Measurements from ENCODE around the gene GOLGA6A.
"Not testable (repeated sequence)": the region's sequence is repeated elsewhere in the genome, so short reads cannot be mapped to it uniquely, and the experiment has no call there.

Gene GOLGA6A

DNA sequence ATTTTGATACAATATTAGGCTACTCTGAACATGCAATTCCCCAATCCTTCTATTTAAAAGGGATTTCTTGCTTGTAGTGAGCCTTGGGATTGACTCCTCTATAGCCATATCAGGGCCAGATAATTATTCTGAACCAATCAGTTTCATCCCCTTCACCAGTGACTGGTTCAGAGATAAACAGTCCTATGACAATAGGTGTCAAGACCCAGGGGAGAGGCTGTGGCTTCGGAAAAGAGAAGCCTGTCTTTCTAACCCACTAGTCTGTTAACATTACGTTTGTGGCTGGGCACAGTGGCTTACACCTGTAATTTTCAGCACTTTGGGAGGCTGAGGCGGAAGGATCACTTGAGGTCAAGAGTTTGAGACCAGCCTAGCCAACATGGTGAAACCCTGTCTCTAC, 41.8 kb upstream of the GOLGA6A start:
- no peak overlapping the region for H3K4me3 ChIP-seq (ENCODE audit: low read length)
- no peak overlapping the region for H3K27ac ChIP-seq (ENCODE audit: low read depth, low read length)
- H3K36me3 ChIP-seq (ENCODE audit: insufficient read depth, low read length), result no peaks in the 10 kb centered on the region
- H3K4me1 ChIP-seq (ENCODE audit: insufficient read depth, low read length), result peaks cover 19% of the 10 kb centered on the region
- H3K27me3 ChIP-seq (ENCODE audit: insufficient read depth, low read length), result peaks cover 52% of the 10 kb centered on the region
- no peak overlapping the region for H3K9ac ChIP-seq (ENCODE audit: low read depth, low read length)
- WGBS, result 92% methylated on average over 3 of the region's 3 CpGs
- no peaks in the 10 kb centered on the region for H3K9me3 ChIP-seq (ENCODE audit: insufficient read depth, low read depth, low read length)

DNA sequence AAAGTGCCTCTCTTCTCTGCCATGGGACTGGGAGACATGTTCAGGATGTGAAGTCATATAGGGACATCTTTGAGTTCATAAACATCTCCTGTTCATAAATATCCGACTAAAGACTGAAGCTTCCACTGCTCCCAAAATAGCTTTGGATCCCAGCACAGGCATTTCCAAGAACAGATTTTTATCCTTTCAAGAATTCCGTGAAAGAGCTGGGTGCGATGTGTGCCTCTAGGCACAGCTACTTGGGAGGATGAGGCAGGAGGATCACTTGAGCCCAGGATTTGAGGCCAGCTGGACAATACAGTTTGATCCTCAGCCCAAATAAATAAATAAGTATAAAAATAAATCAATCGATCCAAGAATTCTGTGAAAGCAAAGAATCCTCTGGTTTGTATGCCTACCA, 41.3 kb upstream of the GOLGA6A start:
- Histone ChIP-seq H3K4me1 (ENCODE audit: insufficient read depth, low read length) (peaks cover 19% of the 10 kb centered on the region), H3K36me3 (ENCODE audit: insufficient read depth, low read length) (no peaks in the 10 kb centered on the region), H3K27ac (ENCODE audit: low read depth, low read length) (no peak overlapping the region), H3K9ac (ENCODE audit: low read depth, low read length) (no peak overlapping the region), H3K4me3 (ENCODE audit: low read length) (no peak overlapping the region), H3K9me3 (ENCODE audit: insufficient read depth, low read depth, low read length) (no peaks in the 10 kb centered on the region), H3K27me3 (ENCODE audit: insufficient read depth, low read length) (peaks cover 46% of the 10 kb centered on the region)
- 95% methylated on average over 4 of the region's 4 CpGs for WGBS

DNA sequence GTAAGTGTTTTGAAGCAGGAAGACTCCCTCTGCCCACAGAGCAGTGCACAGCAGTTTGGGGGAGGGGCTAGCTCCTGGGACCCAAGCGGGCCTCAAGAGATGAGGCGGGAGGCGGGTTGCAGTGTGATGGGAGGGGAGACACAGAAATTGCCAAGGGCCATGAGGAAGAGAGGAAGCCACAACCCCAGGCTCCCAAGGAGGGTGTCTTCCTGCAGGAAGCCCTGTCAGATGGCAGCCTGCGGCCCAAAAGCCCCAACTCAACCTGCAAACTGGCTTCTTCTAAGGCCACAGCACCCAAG, 40.7 kb upstream of the GOLGA6A start:
- H3K9ac ChIP-seq (ENCODE audit: low read depth, low read length), result no peak overlapping the region

DNA sequence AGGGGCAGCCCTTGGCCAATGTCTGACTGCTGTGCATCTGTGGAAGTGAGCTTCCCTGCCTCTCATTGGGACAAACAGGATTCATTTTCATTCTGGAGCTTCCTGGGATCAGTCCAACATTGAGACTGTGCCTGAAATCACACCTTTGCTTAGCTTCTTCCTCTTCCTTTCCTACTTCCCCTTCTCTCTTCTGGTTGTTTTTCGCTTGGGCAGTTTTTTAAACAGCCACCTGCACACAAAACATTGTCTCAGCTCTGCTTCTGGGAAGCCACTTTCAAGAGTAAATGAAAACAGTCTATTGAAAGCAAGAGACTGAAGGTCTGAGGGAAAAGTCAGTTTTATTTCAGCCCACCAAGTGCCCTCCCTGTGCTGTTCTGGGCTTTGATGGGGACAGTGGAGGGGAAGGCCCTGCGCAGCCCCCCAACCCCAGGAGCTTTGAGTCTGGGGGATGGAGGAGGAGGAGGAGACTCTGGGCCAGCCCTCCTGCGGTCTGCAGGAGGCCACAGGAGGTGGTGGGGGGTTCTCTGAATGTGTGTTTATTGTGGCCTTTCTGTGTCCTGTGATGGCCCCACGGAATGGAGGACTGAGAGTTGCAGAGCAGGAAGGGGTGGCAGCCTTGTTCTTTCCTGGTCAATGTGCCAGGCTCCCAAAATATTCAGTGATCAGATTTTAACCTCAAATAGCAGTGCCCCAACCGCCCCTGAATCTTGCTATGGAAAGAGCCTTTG, 40.2 kb upstream of the GOLGA6A start:
- H3K27ac ChIP-seq (ENCODE audit: low read depth, low read length), result no peak overlapping the region
- peaks cover 16% of the 10 kb centered on the region for H3K4me1 ChIP-seq (ENCODE audit: insufficient read depth, low read length)
- H3K36me3 ChIP-seq (ENCODE audit: insufficient read depth, low read length), result no peaks in the 10 kb centered on the region
- H3K9ac ChIP-seq (ENCODE audit: low read depth, low read length), result no peak overlapping the region
- H3K9me3 ChIP-seq (ENCODE audit: insufficient read depth, low read depth, low read length), result no peaks in the 10 kb centered on the region
- H3K4me3 ChIP-seq (ENCODE audit: low read length), result no peak overlapping the region
- 55% methylated on average over 5 of the region's 5 CpGs for WGBS
- peaks cover 35% of the 10 kb centered on the region for H3K27me3 ChIP-seq (ENCODE audit: insufficient read depth, low read length)

More for the DNA sequence above, 40.7 kb upstream of the GOLGA6A start:
- H3K4me3 ChIP-seq (ENCODE audit: low read length), result no peak overlapping the region
- H3K27me3 ChIP-seq (ENCODE audit: insufficient read depth, low read length), result peaks cover 40% of the 10 kb centered on the region
- WGBS, result 35% methylated on average over 4 of the region's 4 CpGs
- peaks cover 19% of the 10 kb centered on the region for H3K4me1 ChIP-seq (ENCODE audit: insufficient read depth, low read length)
- H3K9me3 ChIP-seq (ENCODE audit: insufficient read depth, low read depth, low read length), result no peaks in the 10 kb centered on the region
- H3K36me3 ChIP-seq (ENCODE audit: insufficient read depth, low read length), result no peaks in the 10 kb centered on the region
- no peak overlapping the region for H3K27ac ChIP-seq (ENCODE audit: low read depth, low read length)

DNA sequence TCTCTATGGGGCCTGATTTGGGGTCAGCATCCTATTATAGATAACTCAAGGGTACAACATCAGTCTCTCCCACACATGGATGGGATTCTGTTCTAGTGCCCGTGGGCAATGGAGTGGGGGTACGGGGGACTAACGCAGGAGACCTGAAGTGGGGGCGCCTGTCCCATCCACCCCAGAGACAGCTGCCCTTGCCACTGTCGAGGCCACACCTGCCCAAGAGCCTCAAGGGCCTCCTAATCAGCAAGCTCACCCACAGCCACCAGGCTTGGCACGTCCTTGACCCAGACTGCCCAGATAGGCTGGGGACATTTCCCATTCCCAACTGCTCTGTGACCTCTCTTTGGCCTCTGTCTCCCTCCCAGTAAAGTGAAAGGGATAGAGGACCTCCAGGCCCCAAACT, 39.5 kb upstream of the GOLGA6A start:
- WGBS, result 90% methylated on average over 6 of the region's 6 CpGs
- Histone ChIP-seq H3K4me1 (ENCODE audit: insufficient read depth, low read length) (peaks cover 12% of the 10 kb centered on the region), H3K4me3 (ENCODE audit: low read length) (no peak overlapping the region), H3K9me3 (ENCODE audit: insufficient read depth, low read depth, low read length) (no peaks in the 10 kb centered on the region), H3K9ac (ENCODE audit: low read depth, low read length) (no peak overlapping the region), H3K36me3 (ENCODE audit: insufficient read depth, low read length) (no peaks in the 10 kb centered on the region), H3K27me3 (ENCODE audit: insufficient read depth, low read length) (peaks cover 28% of the 10 kb centered on the region), H3K27ac (ENCODE audit: low read depth, low read length) (no peak overlapping the region)

DNA sequence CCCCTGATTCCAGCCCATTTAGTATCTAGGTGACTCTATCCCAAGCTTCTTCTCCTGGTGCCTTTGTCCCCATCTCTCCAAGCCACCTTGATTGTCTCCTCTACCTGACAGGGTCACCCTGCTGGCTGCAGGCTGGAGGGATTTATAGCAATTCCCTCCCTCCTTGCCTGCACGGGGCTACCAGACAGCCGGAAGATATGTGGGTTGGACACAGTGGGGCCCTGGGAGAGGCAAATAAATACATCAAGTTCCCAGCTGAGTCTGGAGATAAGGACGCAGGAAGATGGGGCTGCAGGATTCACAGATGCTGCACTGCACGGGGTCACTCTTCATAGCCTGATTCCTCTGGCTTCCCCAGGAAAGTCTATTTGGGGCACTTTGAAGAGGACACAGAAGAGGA, 38.7 kb upstream of the GOLGA6A start:
- Histone ChIP-seq H3K27ac (ENCODE audit: low read depth, low read length) (no peak overlapping the region), H3K4me1 (ENCODE audit: insufficient read depth, low read length) (peaks cover 12% of the 10 kb centered on the region), H3K9ac (ENCODE audit: low read depth, low read length) (no peak overlapping the region), H3K36me3 (ENCODE audit: insufficient read depth, low read length) (no peaks in the 10 kb centered on the region), H3K4me3 (ENCODE audit: low read length) (no peak overlapping the region), H3K27me3 (ENCODE audit: insufficient read depth, low read length) (peaks cover 21% of the 10 kb centered on the region), H3K9me3 (ENCODE audit: insufficient read depth, low read depth, low read length) (no peaks in the 10 kb centered on the region)
- 70% methylated on average over 4 of the region's 4 CpGs for WGBS

DNA sequence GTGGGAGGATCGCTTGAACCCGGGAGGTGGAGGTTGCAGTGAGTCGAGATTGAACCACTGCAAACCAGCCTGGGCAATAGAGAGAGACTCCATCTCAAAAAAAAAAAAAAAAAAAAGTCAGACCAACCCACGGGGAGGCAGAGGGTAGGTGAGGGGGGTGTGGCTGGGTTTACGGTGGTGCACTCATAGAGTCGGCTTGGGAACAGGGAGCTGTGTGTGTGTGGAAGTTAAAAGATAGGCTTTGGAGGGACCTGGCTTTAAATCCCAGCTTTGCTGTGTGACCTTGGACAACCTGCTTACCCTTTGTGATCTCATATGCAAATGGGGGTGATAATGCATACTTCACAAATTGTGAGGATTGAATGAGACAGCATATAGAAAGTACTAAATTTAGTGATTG, 38.1 kb upstream of the GOLGA6A start:
- Histone ChIP-seq H3K4me1 (ENCODE audit: insufficient read depth, low read length) (peaks cover 12% of the 10 kb centered on the region), H3K27me3 (ENCODE audit: insufficient read depth, low read length) (peaks cover 15% of the 10 kb centered on the region), H3K4me3 (ENCODE audit: low read length) (no peak overlapping the region), H3K9me3 (ENCODE audit: insufficient read depth, low read depth, low read length) (no peaks in the 10 kb centered on the region), H3K9ac (ENCODE audit: low read depth, low read length) (no peak overlapping the region), H3K27ac (ENCODE audit: low read depth, low read length) (no peak overlapping the region), H3K36me3 (ENCODE audit: insufficient read depth, low read length) (no peaks in the 10 kb centered on the region)
- 82% methylated on average over 6 of the region's 6 CpGs for WGBS

DNA sequence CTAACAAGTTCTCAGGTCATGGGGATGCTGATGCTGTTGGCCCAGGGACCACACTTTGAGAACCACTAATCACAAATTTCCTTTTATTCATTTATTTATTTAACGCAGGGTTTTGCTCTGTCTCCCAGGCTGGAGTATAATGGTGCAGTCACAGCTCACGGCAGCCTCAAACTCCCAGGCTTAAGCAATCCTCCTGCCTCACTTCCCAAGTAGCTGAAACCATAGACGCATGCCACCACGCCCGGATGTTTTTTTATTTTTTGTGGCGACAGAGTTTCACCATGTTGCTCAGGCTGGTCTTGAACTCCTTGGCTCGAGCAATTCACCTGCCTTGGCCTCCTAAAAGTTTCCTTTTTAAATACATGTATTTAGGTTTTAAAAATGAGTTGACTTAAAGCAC, 27.4 kb upstream of the GOLGA6A start:
- Histone ChIP-seq H3K27ac (ENCODE audit: low read depth, low read length) (no peak overlapping the region), H3K27me3 (ENCODE audit: insufficient read depth, low read length) (no peaks in the 10 kb centered on the region), H3K36me3 (ENCODE audit: insufficient read depth, low read length) (no peaks in the 10 kb centered on the region), H3K4me1 (ENCODE audit: insufficient read depth, low read length) (no peaks in the 10 kb centered on the region), H3K9me3 (ENCODE audit: insufficient read depth, low read depth, low read length) (no peaks in the 10 kb centered on the region), H3K4me3 (ENCODE audit: low read length) (no peak overlapping the region), H3K9ac (ENCODE audit: low read depth, low read length) (no peak overlapping the region)
- 95% methylated on average over 7 of the region's 7 CpGs for WGBS

DNA sequence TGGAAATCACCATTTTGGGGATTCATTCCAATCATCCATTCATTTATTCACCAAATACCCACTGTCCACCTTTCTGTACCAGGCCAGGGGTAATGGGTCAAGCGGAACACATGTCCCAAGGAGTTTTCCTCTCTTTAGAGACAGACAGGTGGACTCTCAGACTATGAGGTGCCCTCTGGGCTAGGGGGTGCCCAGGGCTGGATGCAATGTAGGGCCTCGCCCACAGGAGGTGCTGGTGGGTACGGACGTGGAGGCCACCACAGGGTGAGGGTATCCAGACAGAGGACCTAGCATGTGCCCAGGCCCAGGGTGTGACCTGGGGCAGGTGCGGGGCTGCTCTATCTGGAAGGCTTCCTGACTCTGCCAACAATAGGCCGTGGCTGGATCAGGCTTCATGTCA, 26.3 kb upstream of the GOLGA6A start:
- H3K4me1 ChIP-seq (ENCODE audit: insufficient read depth, low read length); H3K27me3 ChIP-seq (ENCODE audit: insufficient read depth, low read length); H3K36me3 ChIP-seq (ENCODE audit: insufficient read depth, low read length); H3K9me3 ChIP-seq (ENCODE audit: insufficient read depth, low read depth, low read length); H3K27ac ChIP-seq (ENCODE audit: low read depth, low read length); H3K9ac ChIP-seq (ENCODE audit: low read depth, low read length); H3K4me3 ChIP-seq (ENCODE audit: low read length): not testable (repeated sequence)
- 82% methylated on average over 4 of the region's 6 CpGs for WGBS

DNA sequence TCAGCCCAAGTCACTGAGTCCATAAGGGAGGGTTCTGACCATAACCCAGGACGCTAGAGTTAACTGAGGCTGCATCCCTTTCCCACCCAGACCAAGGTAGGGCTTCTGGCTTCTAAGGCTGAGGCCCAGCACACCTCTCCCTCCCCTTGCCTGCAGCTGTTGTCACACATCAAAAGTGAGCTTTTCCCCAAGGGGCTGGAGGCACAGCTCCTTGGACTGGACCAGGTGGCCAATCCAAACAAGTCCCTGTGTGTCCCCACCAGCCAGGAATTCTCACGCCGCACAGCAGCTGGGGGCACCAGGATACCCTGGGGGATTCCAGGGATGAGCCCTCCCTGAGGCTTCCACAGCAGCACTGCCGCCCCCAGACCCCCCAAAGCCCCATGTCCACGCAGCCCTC, 25.8 kb upstream of the GOLGA6A start:
- Histone ChIP-seq H3K4me3 (ENCODE audit: low read length) (no peak overlapping the region), H3K9ac (ENCODE audit: low read depth, low read length) (no peak overlapping the region)
- 90% methylated on average over 5 of the region's 5 CpGs for WGBS

DNA sequence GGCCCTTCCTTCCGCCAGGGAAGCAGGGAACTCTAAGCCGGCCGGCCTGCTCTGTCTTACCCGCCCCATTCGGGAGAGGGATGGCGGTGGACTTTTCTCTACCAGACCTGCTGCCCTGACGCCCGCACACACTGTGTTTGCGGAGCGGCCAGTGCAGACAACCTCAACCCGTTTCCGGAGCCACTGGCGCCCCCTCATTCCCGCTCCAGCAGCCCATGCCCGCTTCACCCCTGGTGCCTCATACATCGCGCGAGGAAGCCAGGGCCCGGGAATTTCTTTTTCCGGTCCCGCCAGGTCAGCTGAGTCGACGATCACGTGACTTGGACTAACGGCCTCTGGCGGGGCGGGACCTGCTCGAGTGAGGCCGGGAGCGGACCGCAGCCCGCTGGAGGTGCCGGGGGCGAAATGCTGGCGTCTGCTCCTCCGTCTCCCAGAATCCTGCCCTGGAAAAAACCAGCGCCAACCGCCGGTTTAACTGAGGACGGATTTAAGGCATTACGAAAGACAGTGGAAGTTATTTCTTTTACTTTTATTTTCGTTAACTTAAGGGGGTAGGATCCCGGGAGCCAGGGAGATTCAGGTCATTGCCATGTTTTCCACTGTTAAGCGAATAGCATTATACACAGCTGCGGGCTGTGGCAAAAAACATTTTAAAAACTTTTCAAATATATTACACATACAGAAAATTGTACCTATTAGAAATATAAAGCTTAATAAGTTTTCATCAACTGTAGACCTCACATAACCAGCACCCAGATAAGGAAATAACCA, 17.8 kb upstream of the GOLGA6A start:
- H3K9ac ChIP-seq (ENCODE audit: low read depth, low read length), result peak overlapping the region; percentile 69
- H3K36me3 ChIP-seq (ENCODE audit: insufficient read depth, low read length); H3K9me3 ChIP-seq (ENCODE audit: insufficient read depth, low read depth, low read length); H3K27ac ChIP-seq (ENCODE audit: low read depth, low read length); H3K27me3 ChIP-seq (ENCODE audit: insufficient read depth, low read length); H3K4me1 ChIP-seq (ENCODE audit: insufficient read depth, low read length): not testable (repeated sequence)
- H3K4me3 ChIP-seq (ENCODE audit: low read length), result peak overlapping the region; percentile 49
- 11% methylated on average over 25 of the region's 45 CpGs for WGBS

More for the DNA sequence above, 25.8 kb upstream of the GOLGA6A start:
- Histone ChIP-seq H3K9me3 (ENCODE audit: insufficient read depth, low read depth, low read length) (no peaks in the 10 kb centered on the region), H3K36me3 (ENCODE audit: insufficient read depth, low read length) (no peaks in the 10 kb centered on the region), H3K27me3 (ENCODE audit: insufficient read depth, low read length) (no peaks in the 10 kb centered on the region), H3K27ac (ENCODE audit: low read depth, low read length) (no peak overlapping the region), H3K4me1 (ENCODE audit: insufficient read depth, low read length) (no peaks in the 10 kb centered on the region)
